A673 (cell line): ENCODE measurements around the gene EML6. TPM values are rescaled to one million over a fixed set of nuclear protein-coding genes. Genes with fewer than 3 reads are reported as not detected.

ENCODE experiments used
- BruUV-seq: library from RNA; stranded (reverse); fragments of 400-500 nt; replicated peaks from 2 replicates; lab custom pipeline; 2021; lab: Mats Ljungman, UMichigan
- CTCF ChIA-PET: fragments of 300-600 bp; sonication (Branson Sonifier 250); formaldehyde crosslinking; loops from one replicate; lab custom pipeline; 2022; ENCODE audit warnings: antibody characterized with exemption; lab: Charles Lee
- POLR2A ChIA-PET: fragments of 300-600 bp; sonication (Branson Sonifier 250); formaldehyde crosslinking; loops from one replicate; lab custom pipeline; 2022; ENCODE audit warnings: antibody characterized with exemption; ENCODE audit not compliant: low non-redundant PET; lab: Charles Lee
- DNase-seq: peaks from one replicate; pipeline ENCODE4 v3.0.0-alpha.2; 2015; ENCODE audit warnings: low spot score
- H3K27ac ChIP-seq: fragments of 200-600 bp; sonication (generic); 2 replicates; pipeline ENCODE4 v1.5.1; 2016; ENCODE audit warnings: mixed run types, low read depth, mild to moderate bottlenecking, mixed read lengths, antibody characterized with exemption, low read length; ENCODE audit not compliant: poor library complexity, severe bottlenecking
- H3K27me3 ChIP-seq: fragments of 200-600 bp; sonication (generic); replicated peaks from 2 replicates; pipeline ENCODE4 v1.6.1; 2017; ENCODE audit warnings: mixed run types, low read depth, mild to moderate bottlenecking, mixed read lengths, antibody characterized with exemption, low read length; ENCODE audit not compliant: insufficient read depth, poor library complexity
- H3K36me3 ChIP-seq: fragments of 200-600 bp; sonication (generic); 2 replicates; pipeline ENCODE4 v1.6.1; 2016; ENCODE audit warnings: mixed run types, mild to moderate bottlenecking, mixed read lengths, antibody characterized with exemption, low read length; ENCODE audit not compliant: insufficient read depth, poor library complexity, severe bottlenecking
- H3K4me1 ChIP-seq: fragments of 200-600 bp; sonication (generic); 2 replicates; pipeline ENCODE4 v1.6.1; 2017; ENCODE audit warnings: mixed run types, mild to moderate bottlenecking, mixed read lengths, antibody characterized with exemption, low read length; ENCODE audit not compliant: insufficient read depth, poor library complexity, severe bottlenecking
- H3K4me3 ChIP-seq: fragments of 200-600 bp; sonication (generic); 2 replicates; pipeline ENCODE4 v1.5.1; 2016; ENCODE audit warnings: low read depth, mixed run types, mild to moderate bottlenecking, mixed read lengths, low read length; ENCODE audit not compliant: poor library complexity, severe bottlenecking
- H3K9me3 ChIP-seq: fragments of 200-600 bp; sonication (generic); 2 replicates; pipeline ENCODE4 v1.6.1; 2016; ENCODE audit warnings: mixed run types, low read depth, mild to moderate bottlenecking, mixed read lengths, antibody characterized with exemption, low read length; ENCODE audit not compliant: poor library complexity, severe bottlenecking
- CTCF ChIP-seq: fragments of 300-800, 200-600 bp; sonication (generic); conservative IDR thresholded peaks from 2 replicates; pipeline ENCODE4 v1.5.1; 2017; ENCODE audit warnings: low read depth, mild to moderate bottlenecking, antibody characterized with exemption, low read length, moderate library complexity, mixed read lengths
- EZH2 ChIP-seq: fragments of 200-600 bp; sonication (generic); IDR thresholded peaks from 2 replicates; pipeline ENCODE4 v1.6.1; 2017; ENCODE audit warnings: borderline replicate concordance, low read depth, mild to moderate bottlenecking, mixed read lengths, antibody characterized with exemption, low read length; ENCODE audit not compliant: poor library complexity, severe bottlenecking
- intact Hi-C: fragments of 100-400 bp; cut with micrococcal nuclease; formaldehyde crosslinking; loops from one replicate; pipeline ENCODE4 v1.10.0; 2022; ENCODE audit not compliant: unreplicated experiment
- total RNA-seq: library from RNA; stranded (reverse); gene quantifications from 2 replicates; pipeline ENCODE4 v1.2.3, GENCODE V29; 2021

The EML6 gene
- total RNA-seq, 1 experiment from 2014 or later: 1.9 TPM

- BruUV-seq: no TSS peak
- ChIA-PET CTCF (no interaction called here), POLR2A (no interaction called here)
- no peaks in the 10 kb centered on the region for H3K27me3 ChIP-seq
- H3K36me3 ChIP-seq: no peaks in the 10 kb centered on the region
- TF ChIP-seq EZH2 (no peak), CTCF (no peak)
- intact Hi-C loops: loop anchor here (2.0 kb wide), 1 partner anchor 113 kb away; no protein-coding TSS in a partner anchor
- H3K9me3 ChIP-seq: no peaks in the 10 kb centered on the region
- no peak overlapping the region for H3K27ac ChIP-seq
- DNase-seq: no peak
- no peak overlapping the region for H3K4me3 ChIP-seq
- peaks cover 13% of the 10 kb centered on the region for H3K4me1 ChIP-seq
These were observed 174.2 kb downstream of the EML6 start for GRCh38 chr2:54897420-54898310.

GRCh38 chr2:54898456-54899226 lies 175.2 kb downstream of the EML6 start:
- DNase-seq: no peak
- no peaks in the 10 kb centered on the region for H3K36me3 ChIP-seq
- H3K27ac ChIP-seq: no peak overlapping the region
- peaks cover 17% of the 10 kb centered on the region for H3K4me1 ChIP-seq
- H3K9me3 ChIP-seq: no peaks in the 10 kb centered on the region
- BruUV-seq: no TSS peak
- ChIA-PET POLR2A (no interaction called here), CTCF (interaction anchor here (0.9 to 1.8 kb wide), 3 partner anchors 21 to 792 kb away, joined by 3 to 17 read pairs (median 3); no protein-coding TSS in a partner anchor)
- no peak overlapping the region for H3K4me3 ChIP-seq
- no peaks in the 10 kb centered on the region for H3K27me3 ChIP-seq
- intact Hi-C loops: loop anchor here (2.0 kb wide), 1 partner anchor 112 kb away; no protein-coding TSS in a partner anchor
- TF ChIP-seq CTCF: no peak
- no peak for TF ChIP-seq EZH2

GRCh38 chr2:54899576-54900200 lies 176.2 kb downstream of the EML6 start:
- POLR2A ChIA-PET: interaction anchor here (0.7 kb wide), 1 partner anchor 269 kb away, joined by 3 read pairs; no protein-coding TSS in a partner anchor
- H3K27ac ChIP-seq: no peak overlapping the region
- DNase-seq: peak; percentile 67

More at GRCh38 chr2:54899576-54900200, 176.2 kb downstream of the EML6 start:
- Histone ChIP-seq H3K27me3 (no peaks in the 10 kb centered on the region), H3K36me3 (no peaks in the 10 kb centered on the region), H3K9me3 (no peaks in the 10 kb centered on the region), H3K4me1 (peaks cover 27% of the 10 kb centered on the region), H3K4me3 (no peak overlapping the region)
- peak; percentile 79 for TF ChIP-seq CTCF
- no peak for TF ChIP-seq EZH2
- CTCF ChIA-PET: interaction anchor here (0.5 to 1.8 kb wide), 19 partner anchors 22 to 793 kb away, joined by 3 to 17 read pairs (median 3); no protein-coding TSS in a partner anchor
- intact Hi-C loops: loop anchor here (2.0 to 5.0 kb wide), 3 partner anchors 111 to 275 kb away; no protein-coding TSS in a partner anchor
- BruUV-seq: no TSS peak
